HL-60 (cell line): ENCODE results near the gene KCNC3.

ENCODE experiments used
- POLR2AphosphoS5 ChIP-seq: IDR thresholded peaks from 2 replicates; pipeline ENCODE4 v1.6.1; 2012; ENCODE audit warnings: low read depth
- SPI1 ChIP-seq: IDR thresholded peaks from 2 replicates; pipeline ENCODE4 v1.6.1; 2012; ENCODE audit warnings: low read depth, mild to moderate bottlenecking, borderline replicate concordance
- TF ChIP-seq, protein P1 (sequence below): IDR thresholded peaks from one replicate; pipeline ENCODE4 v1.5.1; 2011; ENCODE audit warnings: low read length, control low read depth, inconsistent platforms; ENCODE audit not compliant: insufficient read depth
- TF ChIP-seq, protein P2 (sequence below): IDR thresholded peaks from 2 replicates; pipeline ENCODE4 v1.6.1; 2012; ENCODE audit warnings: low read depth; ENCODE audit not compliant: insufficient replicate concordance

DNA sequence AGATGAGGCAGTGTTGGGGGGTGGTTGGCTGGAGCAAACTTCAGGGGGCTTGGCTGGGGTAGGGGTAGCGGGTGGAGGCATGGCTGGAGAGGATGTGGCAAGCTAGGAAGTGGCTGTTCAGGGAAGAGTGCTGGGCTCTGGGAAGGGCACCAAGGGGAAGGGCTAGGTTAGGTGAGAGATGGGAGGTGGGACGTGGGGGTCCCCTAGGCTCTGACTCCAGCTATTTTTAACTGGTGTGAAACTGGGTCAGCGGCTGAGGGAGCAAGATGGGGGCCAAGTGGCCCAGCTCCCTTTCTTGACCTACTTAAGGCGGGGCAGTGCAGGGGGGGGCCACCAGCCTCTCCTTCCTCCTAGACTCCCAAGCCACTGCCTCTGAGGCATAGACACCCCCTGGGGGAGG lies 7.3 kb downstream of the KCNC3 start:
- TF ChIP-seq, protein P1, sequence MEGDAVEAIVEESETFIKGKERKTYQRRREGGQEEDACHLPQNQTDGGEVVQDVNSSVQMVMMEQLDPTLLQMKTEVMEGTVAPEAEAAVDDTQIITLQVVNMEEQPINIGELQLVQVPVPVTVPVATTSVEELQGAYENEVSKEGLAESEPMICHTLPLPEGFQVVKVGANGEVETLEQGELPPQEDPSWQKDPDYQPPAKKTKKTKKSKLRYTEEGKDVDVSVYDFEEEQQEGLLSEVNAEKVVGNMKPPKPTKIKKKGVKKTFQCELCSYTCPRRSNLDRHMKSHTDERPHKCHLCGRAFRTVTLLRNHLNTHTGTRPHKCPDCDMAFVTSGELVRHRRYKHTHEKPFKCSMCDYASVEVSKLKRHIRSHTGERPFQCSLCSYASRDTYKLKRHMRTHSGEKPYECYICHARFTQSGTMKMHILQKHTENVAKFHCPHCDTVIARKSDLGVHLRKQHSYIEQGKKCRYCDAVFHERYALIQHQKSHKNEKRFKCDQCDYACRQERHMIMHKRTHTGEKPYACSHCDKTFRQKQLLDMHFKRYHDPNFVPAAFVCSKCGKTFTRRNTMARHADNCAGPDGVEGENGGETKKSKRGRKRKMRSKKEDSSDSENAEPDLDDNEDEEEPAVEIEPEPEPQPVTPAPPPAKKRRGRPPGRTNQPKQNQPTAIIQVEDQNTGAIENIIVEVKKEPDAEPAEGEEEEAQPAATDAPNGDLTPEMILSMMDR = no peak
- TF ChIP-seq POLR2AphosphoS5 = no peak
- TF ChIP-seq, protein P2, sequence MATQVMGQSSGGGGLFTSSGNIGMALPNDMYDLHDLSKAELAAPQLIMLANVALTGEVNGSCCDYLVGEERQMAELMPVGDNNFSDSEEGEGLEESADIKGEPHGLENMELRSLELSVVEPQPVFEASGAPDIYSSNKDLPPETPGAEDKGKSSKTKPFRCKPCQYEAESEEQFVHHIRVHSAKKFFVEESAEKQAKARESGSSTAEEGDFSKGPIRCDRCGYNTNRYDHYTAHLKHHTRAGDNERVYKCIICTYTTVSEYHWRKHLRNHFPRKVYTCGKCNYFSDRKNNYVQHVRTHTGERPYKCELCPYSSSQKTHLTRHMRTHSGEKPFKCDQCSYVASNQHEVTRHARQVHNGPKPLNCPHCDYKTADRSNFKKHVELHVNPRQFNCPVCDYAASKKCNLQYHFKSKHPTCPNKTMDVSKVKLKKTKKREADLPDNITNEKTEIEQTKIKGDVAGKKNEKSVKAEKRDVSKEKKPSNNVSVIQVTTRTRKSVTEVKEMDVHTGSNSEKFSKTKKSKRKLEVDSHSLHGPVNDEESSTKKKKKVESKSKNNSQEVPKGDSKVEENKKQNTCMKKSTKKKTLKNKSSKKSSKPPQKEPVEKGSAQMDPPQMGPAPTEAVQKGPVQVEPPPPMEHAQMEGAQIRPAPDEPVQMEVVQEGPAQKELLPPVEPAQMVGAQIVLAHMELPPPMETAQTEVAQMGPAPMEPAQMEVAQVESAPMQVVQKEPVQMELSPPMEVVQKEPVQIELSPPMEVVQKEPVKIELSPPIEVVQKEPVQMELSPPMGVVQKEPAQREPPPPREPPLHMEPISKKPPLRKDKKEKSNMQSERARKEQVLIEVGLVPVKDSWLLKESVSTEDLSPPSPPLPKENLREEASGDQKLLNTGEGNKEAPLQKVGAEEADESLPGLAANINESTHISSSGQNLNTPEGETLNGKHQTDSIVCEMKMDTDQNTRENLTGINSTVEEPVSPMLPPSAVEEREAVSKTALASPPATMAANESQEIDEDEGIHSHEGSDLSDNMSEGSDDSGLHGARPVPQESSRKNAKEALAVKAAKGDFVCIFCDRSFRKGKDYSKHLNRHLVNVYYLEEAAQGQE = no peak
- no peak for TF ChIP-seq SPI1
